ENCODE data around the gene WDFY1.
"Not testable (repeated sequence)": the region's sequence is repeated elsewhere in the genome, so short reads cannot be mapped to it uniquely, and the experiment has no call there.

Gene WDFY1

DNA sequence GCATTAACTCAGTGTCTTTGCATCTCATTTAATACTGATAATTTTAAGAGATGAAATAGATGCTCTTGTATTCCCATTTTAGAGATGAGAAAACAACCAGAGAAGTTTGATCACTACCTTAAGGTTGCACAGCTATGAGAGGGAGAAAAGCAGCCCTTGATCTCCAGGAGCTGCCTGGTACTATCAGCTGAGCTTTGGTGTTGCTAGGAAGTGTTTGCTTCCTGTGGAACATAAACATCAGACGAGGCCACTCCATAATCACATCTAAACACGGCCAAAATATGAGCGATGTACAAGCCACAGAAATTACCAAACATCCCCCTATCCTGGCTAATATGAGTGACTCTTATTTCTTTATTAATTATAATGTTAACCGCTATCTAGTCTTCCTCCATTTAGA lies 620 bp upstream of the WDFY1 start:
- Histone ChIP-seq H3K4me1 (peaks cover 7% of the 10 kb centered on the region; the same call in 1 of the 2 replicates), H3K4me3 (ENCODE audit: low read depth, low read length) (no peak overlapping the region), H3K9me3 (no peaks in the 10 kb centered on the region), H3K36me3 (no peaks in the 10 kb centered on the region), H3K27me3 (no peaks in the 10 kb centered on the region)
- DNase-seq: no peak
- TF ChIP-seq, protein P1, sequence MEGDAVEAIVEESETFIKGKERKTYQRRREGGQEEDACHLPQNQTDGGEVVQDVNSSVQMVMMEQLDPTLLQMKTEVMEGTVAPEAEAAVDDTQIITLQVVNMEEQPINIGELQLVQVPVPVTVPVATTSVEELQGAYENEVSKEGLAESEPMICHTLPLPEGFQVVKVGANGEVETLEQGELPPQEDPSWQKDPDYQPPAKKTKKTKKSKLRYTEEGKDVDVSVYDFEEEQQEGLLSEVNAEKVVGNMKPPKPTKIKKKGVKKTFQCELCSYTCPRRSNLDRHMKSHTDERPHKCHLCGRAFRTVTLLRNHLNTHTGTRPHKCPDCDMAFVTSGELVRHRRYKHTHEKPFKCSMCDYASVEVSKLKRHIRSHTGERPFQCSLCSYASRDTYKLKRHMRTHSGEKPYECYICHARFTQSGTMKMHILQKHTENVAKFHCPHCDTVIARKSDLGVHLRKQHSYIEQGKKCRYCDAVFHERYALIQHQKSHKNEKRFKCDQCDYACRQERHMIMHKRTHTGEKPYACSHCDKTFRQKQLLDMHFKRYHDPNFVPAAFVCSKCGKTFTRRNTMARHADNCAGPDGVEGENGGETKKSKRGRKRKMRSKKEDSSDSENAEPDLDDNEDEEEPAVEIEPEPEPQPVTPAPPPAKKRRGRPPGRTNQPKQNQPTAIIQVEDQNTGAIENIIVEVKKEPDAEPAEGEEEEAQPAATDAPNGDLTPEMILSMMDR (IDR thresholded peaks at IDR 0.05; ENCODE audit: low read depth, low read length): no peak

DNA sequence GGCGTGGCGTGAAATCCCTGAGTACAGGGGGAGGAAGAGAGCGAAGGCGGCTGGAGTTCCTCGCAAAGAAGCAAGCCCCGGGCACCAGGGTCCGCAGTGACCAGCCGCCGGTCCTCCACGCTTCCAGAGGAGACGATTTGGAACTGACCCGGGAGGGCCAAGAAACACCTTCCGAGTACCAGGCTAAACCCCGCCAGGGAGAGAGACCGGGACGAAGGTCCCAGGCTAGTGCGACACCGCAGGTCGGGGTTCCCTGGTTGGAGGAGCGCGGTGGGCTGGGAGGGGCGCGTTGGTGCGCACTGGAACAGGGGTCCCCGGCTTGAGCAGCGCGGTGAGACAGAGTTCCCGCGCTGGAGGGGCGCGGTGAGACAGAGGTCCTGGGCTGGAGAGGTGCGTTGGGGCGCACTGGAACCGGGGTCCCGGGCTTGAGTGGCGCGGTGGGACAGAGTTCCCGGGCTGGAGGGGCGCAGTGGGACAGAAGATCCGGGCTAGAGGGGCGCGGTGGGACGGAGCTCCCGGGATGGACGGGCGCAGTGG lies 901 bp downstream of the WDFY1 start:
- Histone ChIP-seq H3K4me1 (peaks cover 7% of the 10 kb centered on the region; the same call in 1 of the 2 replicates), H3K4me3 (ENCODE audit: low read depth, low read length) (peak overlapping the region; percentile 93), H3K36me3 (no peaks in the 10 kb centered on the region; the same call in none of the 2 replicates), H3K27me3 (no peaks in the 10 kb centered on the region), H3K9me3 (no peaks in the 10 kb centered on the region)
- DNase-seq: peak; percentile 55
- TF ChIP-seq, protein P1 (IDR thresholded peaks at IDR 0.05; ENCODE audit: low read depth, low read length): no peak

DNA sequence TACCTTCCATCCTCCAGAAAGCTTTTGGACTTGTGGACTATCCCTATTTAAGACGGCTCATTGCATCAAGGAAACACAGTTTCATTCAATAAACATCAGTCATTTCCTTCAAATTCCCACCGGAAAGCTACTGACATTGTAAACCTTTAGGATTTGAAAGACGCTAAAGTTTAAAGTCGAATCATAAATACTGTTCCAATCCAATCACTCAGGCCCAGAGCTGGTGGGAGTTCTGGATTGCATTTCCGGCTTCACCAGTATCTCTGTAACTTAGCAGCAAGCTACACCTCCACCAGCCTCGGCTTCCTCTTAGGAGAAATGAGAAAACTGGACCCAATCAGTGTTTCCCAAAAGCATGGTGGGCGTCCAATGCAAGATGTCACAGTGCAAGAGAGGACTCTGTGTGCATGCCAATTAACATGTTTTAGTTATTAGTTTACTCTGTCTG lies 1.6 kb downstream of the WDFY1 start:
- Histone ChIP-seq H3K36me3 (no peaks in the 10 kb centered on the region; the same call in none of the 2 replicates), H3K27me3 (no peaks in the 10 kb centered on the region), H3K4me3 (ENCODE audit: low read depth, low read length) (peak overlapping the region; percentile 93), H3K9me3 (no peaks in the 10 kb centered on the region), H3K4me1 (peaks cover 7% of the 10 kb centered on the region; the same call in 1 of the 2 replicates)
- no peak for DNase-seq
- TF ChIP-seq, protein P1 (IDR thresholded peaks at IDR 0.05; ENCODE audit: low read depth, low read length): no peak

DNA sequence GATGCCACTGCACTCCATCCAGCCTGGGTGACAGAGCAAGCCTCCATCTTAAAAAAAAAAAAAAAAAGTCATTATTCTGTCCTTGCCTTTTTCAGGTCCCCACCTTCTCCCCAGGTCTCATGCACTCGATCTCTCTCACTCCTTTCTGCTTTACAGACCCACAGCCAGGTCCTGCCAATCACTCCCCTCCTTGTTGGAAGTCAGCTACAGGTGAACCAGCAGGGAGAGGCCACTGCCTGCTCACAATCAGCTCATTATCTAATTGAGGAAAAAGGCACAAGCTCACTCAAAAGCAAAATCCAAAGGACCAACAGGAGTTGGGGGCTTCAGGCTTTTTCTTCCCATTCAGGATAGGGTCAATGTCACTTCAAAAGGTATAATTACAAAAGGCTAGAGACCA lies 2.0 kb downstream of the WDFY1 start:
- H3K4me3 ChIP-seq (ENCODE audit: low read depth, low read length): peak overlapping the region; percentile 93
- H3K36me3 ChIP-seq: no peaks in the 10 kb centered on the region; the same call in none of the 2 replicates
- peaks cover 7% of the 10 kb centered on the region; the same call in 1 of the 2 replicates for H3K4me1 ChIP-seq
- H3K27me3 ChIP-seq: no peaks in the 10 kb centered on the region
- no peaks in the 10 kb centered on the region for H3K9me3 ChIP-seq
- TF ChIP-seq, protein P1 (IDR thresholded peaks at IDR 0.05; ENCODE audit: low read depth, low read length): no peak
- DNase-seq: no peak

DNA sequence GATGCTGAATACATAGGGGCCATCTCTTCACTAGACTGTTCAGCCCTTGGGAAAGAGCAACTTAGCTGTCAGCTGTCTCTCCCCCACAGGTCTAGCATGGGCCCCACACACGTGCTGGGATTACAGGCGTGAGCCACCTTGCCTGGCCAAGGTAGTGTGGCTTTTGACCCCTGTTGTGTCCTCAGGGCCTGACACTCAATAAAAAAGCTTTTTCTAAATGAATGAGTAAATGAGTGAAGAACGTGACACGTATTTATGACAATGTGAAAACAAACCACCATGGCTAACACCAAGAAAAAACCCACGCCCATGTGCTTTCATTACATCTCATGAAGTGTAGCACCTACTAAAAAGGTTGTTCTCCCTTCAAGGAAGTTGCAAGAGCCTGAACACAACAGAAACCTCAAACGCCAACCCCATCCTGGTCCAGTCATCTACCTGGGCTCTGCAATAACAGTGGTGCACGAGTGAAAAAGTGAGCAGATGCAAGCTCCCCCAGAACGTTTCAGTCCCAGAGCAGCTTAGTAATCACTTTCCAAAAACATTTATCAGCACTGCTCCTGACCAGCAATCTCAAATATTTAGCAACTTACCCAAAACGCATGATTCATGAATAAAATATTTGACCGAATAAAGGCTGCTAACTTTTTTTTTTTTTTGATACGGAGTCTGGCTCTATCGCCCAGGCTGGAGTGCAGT lies 3.4 kb downstream of the WDFY1 start:
- Histone ChIP-seq H3K27me3 (no peaks in the 10 kb centered on the region), H3K9me3 (no peaks in the 10 kb centered on the region), H3K4me3 (ENCODE audit: low read depth, low read length) (no peak overlapping the region), H3K4me1 (peaks cover 7% of the 10 kb centered on the region; the same call in 1 of the 2 replicates), H3K36me3 (no peaks in the 10 kb centered on the region; the same call in none of the 2 replicates)
- TF ChIP-seq, protein P1 (IDR thresholded peaks at IDR 0.05; ENCODE audit: low read depth, low read length): no peak
- no peak for DNase-seq

DNA sequence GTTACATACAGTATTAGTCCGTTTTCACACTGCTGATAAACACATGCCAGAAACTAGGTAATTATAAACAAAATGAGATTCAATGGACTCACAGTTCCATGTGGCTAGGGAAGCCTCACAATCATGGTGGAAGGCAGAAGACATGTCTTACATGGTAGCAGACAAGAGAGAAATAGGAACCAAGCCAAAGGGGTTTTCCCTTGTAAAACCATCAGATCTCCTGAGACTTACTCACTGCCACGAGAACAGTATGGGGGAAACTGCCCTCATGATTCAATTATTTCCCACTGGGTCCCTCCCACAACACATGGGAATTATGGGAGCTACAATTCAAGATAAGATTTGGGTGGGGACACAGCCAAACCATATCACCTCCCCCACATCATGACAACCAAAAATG lies 5.7 kb downstream of the WDFY1 start:
- DNase-seq; H3K4me3 ChIP-seq (ENCODE audit: low read depth, low read length); H3K36me3 ChIP-seq; H3K4me1 ChIP-seq; H3K27me3 ChIP-seq; H3K9me3 ChIP-seq: not testable (repeated sequence)
